Vagina (tissue), 2 donors: ENCODE results near the gene ZNF888. TPM values are rescaled to one million over a fixed set of nuclear protein-coding genes. Genes with fewer than 3 reads are reported as not detected.
"Not testable (repeated sequence)": the region's sequence is repeated elsewhere in the genome, so short reads cannot be mapped to it uniquely, and the experiment has no call there.

Experiments used
- DNase-seq, 2 donors: peaks; one replicate each; pipeline ENCODE4 v3.0.0-alpha.2; 2017; ENCODE audit errors: extremely low spot score in 2 of 2
- H3K27ac ChIP-seq: fragments of 200-600 bp; sonication (generic); one replicate; pipeline ENCODE4 v1.5.1; 2019
- H3K27me3 ChIP-seq: fragments of 200-600 bp; sonication (generic); one replicate; pipeline ENCODE4 v1.5.1; 2019
- H3K36me3 ChIP-seq, 2 donors: fragments of 200-600 bp; sonication (generic); one replicate each; pipeline ENCODE4 v1.5.1; 2017 to 2019
- H3K4me1 ChIP-seq: fragments of 200-600 bp; sonication (generic); one replicate; pipeline ENCODE4 v1.5.1; 2019
- H3K4me3 ChIP-seq, 2 donors: fragments of 200-600 bp; sonication (generic); 1 replicate in 1 of 2; 2 replicates in 1 of 2; pipeline ENCODE4 v1.5.1; 2016 to 2019
- H3K9me3 ChIP-seq: fragments of 200-600 bp; sonication (generic); one replicate; pipeline ENCODE4 v1.5.1; 2019
- POLR2A ChIP-seq, 2 donors: fragments of 450-650 bp; IDR thresholded peaks; one replicate each; pipeline ENCODE4 v1.6.1; 2017; ENCODE audit warnings: antibody characterized with exemption in 2 of 2, mild to moderate bottlenecking in 2 of 2, moderate library complexity in 2 of 2
- POLR2AphosphoS5 ChIP-seq, 2 donors: sonication (generic); formaldehyde crosslinking; IDR thresholded peaks; one replicate each; pipeline ENCODE4 v1.9.0; 2017; ENCODE audit warnings: antibody characterized with exemption in 2 of 2, mild to moderate bottlenecking in 2 of 2, low read depth in 1 of 2; ENCODE audit not compliant: insufficient read depth in 1 of 2
- intact Hi-C: fragments of 100-400 bp; cut with DNase I; formaldehyde crosslinking; loops from one replicate; pipeline ENCODE4 v1.15.1; 2023
- total RNA-seq: library from RNA; depleted of rRNA; stranded (reverse); fragments of >200 nt; gene quantifications from one replicate; pipeline ENCODE4 v1.2.3, GENCODE V29; 2016
- TF ChIP-seq, protein P1 (sequence below), 3 experiments: fragments of 450-650 bp in 2 of 3; fragments of 200-600 bp in 1 of 3; sonication (generic) in 1 of 3; IDR thresholded peaks; one replicate each; pipeline ENCODE4 v1.5.1; 2017 to 2019; ENCODE audit warnings: antibody characterized with exemption in 3 of 3, mild to moderate bottlenecking in 2 of 3, moderate library complexity in 2 of 3

ZNF888 gene
- total RNA-seq, 1 donor from 2014 or later, result 3.7 TPM

DNA sequence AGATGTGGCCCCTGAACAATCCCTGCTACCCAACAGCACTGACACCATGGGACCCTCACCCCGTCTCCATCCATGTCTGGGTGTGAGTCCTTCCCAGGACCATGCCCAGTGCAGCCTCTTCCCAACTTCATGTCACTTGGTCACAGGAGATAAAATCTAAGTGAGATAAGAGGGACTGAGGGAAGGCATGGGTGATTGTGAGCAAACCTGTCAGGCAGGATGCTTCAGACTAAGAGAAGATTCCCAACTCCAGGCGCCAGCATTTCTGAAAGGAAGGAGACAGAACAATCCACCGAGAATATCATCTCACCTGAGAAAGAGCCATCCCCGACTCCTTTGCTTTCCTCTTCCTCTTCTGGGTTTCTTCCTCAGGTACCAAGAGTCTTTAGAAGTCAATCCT lies 33.3 kb downstream of the ZNF888 start:
- Histone ChIP-seq H3K27ac (no peak overlapping the region), H3K4me3 (no peak overlapping the region), H3K27me3 (no peaks in the 10 kb centered on the region), H3K9me3 (no peaks in the 10 kb centered on the region), H3K36me3 (peaks cover 0 to 50% of the 10 kb centered on the region in 2 donors), H3K4me1 (no peaks in the 10 kb centered on the region)
- no peak for DNase-seq
- intact Hi-C loops, result no loop called here
- TF ChIP-seq, protein P1, sequence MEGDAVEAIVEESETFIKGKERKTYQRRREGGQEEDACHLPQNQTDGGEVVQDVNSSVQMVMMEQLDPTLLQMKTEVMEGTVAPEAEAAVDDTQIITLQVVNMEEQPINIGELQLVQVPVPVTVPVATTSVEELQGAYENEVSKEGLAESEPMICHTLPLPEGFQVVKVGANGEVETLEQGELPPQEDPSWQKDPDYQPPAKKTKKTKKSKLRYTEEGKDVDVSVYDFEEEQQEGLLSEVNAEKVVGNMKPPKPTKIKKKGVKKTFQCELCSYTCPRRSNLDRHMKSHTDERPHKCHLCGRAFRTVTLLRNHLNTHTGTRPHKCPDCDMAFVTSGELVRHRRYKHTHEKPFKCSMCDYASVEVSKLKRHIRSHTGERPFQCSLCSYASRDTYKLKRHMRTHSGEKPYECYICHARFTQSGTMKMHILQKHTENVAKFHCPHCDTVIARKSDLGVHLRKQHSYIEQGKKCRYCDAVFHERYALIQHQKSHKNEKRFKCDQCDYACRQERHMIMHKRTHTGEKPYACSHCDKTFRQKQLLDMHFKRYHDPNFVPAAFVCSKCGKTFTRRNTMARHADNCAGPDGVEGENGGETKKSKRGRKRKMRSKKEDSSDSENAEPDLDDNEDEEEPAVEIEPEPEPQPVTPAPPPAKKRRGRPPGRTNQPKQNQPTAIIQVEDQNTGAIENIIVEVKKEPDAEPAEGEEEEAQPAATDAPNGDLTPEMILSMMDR (IDR thresholded peaks at IDR 0.05), result no peak
- TF ChIP-seq POLR2AphosphoS5 (IDR thresholded peaks at IDR 0.05; ENCODE audit: insufficient read depth in 1 of 2, low read depth in 1 of 2), result no peak
- no peak for TF ChIP-seq POLR2A (IDR thresholded peaks at IDR 0.05)

DNA sequence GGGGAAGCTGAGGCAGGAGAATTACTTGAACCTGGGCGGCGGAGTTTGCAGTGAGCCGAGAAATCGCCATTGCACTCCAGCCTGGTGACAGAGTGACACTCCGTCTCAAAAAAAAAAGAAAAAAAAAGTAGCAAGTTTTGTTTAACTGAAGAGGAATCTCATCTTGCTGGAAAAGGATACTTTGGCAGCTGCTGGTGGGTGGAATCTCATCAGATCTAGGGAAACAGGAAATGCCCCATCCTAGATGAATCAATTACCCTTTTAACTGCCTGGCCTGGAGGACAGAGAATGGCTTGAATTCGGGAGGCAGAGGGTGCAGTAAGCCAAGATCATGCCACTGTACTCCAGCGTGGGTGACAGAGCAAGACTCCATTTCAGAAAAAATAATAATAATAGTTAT lies 34.2 kb downstream of the ZNF888 start:
- Histone ChIP-seq H3K36me3 (peaks cover 0 to 58% of the 10 kb centered on the region in 2 donors), H3K4me3 (no peak overlapping the region), H3K9me3 (no peaks in the 10 kb centered on the region)

DNA sequence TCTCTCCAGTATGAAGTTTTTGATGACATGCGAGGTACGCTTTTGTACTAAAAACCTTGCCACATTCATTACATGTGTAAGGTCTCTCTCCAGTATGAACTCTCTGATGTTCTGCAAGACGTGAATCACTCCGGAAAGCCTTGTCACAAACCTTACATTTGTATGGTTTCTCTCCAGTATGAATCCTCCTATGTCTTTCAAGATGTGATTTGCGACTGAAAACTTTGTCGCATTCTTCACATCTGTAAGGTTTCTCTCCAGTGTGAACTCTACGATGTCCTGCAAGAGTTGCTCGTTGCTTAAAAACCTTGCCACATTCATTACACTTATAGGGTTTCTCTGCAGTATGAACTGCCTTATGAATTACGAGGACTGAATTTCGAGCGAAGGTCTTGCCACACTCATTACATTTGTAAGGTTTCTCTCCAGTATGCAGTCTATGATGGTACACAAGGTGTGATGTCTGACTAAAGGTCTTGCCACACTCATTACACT lies 42.3 kb downstream of the ZNF888 start:
- Histone ChIP-seq H3K36me3 (peaks cover 3 to 74% of the 10 kb centered on the region in 2 donors), H3K27ac (no peak overlapping the region), H3K4me3 (no peak overlapping the region), H3K27me3 (no peaks in the 10 kb centered on the region), H3K9me3 (no peaks in the 10 kb centered on the region), H3K4me1 (no peaks in the 10 kb centered on the region)
- intact Hi-C loops, result no loop called here
- DNase-seq, result no peak
- TF ChIP-seq POLR2AphosphoS5 (IDR thresholded peaks at IDR 0.05; ENCODE audit: insufficient read depth in 1 of 2, low read depth in 1 of 2) (no peak), POLR2A (IDR thresholded peaks at IDR 0.05) (no peak)
- TF ChIP-seq, protein P1 (IDR thresholded peaks at IDR 0.05), result no peak

More for the DNA sequence above, 34.2 kb downstream of the ZNF888 start:
- intact Hi-C loops, result no loop called here
- TF ChIP-seq POLR2AphosphoS5 (IDR thresholded peaks at IDR 0.05; ENCODE audit: insufficient read depth in 1 of 2, low read depth in 1 of 2), result no peak
- DNase-seq, result no peak
- Histone ChIP-seq H3K27ac (no peak overlapping the region), H3K4me1 (no peaks in the 10 kb centered on the region), H3K27me3 (no peaks in the 10 kb centered on the region)

DNA sequence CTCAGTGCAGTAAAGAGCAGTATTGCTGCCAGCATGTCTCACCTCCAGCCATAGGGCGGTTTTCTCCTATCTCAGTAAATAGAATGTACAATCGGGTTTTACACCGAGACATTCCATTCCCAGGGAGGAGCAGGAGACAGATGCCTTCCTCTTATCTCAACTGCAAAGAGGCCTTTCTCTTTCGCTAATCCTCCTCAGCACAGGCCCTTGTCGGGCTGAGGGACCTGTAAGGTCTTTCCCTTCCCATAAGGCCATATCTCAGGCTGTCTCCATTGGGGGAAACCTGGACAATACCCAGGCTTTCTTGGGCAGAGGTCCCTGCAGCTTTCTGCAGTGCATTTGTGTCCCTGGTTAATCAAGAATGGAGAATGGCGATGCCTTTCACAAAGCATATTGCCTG lies 50.2 kb downstream of the ZNF888 start:
- DNase-seq, intact Hi-C loops, H3K4me1 ChIP-seq, H3K36me3 ChIP-seq, H3K27ac ChIP-seq, H3K27me3 ChIP-seq, H3K4me3 ChIP-seq, H3K9me3 ChIP-seq: not testable (repeated sequence)

DNA sequence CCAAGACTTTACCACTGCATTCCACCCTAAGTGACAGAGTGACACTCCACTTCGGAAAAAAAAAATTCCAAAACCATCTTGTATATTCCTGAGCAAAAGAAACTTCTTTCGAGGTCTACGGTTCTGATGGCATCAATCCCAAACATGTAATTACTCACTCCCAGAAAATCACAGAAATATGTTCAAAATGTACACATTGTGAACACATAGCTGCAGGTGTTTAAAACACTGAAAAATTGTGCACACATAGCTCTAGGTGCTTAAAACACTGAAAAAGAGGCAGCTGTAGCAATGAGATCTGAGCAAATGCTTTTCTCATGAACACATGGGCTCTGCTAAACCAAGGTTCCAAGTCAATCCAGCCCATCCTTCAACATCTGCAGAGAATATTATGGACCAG lies 51.8 kb downstream of the ZNF888 start:
- TF ChIP-seq POLR2A (IDR thresholded peaks at IDR 0.05) (no peak), POLR2AphosphoS5 (IDR thresholded peaks at IDR 0.05; ENCODE audit: insufficient read depth in 1 of 2, low read depth in 1 of 2) (no peak)
- TF ChIP-seq, protein P1 (IDR thresholded peaks at IDR 0.05), result no peak
- no peaks in the 10 kb centered on the region for H3K36me3 ChIP-seq
- H3K27ac ChIP-seq, result no peak overlapping the region
- intact Hi-C loops, result no loop called here
- no peak for DNase-seq
- H3K4me1 ChIP-seq, result no peaks in the 10 kb centered on the region
- H3K4me3 ChIP-seq, result no peak overlapping the region
- H3K27me3 ChIP-seq, result no peaks in the 10 kb centered on the region
- no peaks in the 10 kb centered on the region for H3K9me3 ChIP-seq

DNA sequence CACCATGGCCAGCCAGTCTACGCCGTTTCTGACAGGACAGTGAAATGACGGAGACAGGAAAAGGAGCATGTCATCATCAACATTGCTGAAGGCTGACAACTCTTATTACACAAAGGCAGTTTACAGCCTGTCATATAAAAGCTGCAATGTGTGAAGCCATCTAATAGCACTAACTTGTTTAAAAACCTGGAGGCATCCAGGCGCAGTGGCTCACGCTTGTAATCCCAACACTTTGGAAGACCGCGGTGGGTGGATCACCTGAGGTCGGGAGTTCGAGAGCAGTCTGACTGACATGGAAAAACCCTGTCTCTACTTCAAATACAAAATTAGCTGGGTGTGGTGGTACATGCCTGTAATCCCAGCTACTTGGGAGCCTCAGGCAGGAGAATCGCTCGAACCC lies 55.2 kb downstream of the ZNF888 start:
- H3K27me3 ChIP-seq, H3K27ac ChIP-seq, H3K9me3 ChIP-seq, intact Hi-C loops, DNase-seq, H3K4me1 ChIP-seq, H3K36me3 ChIP-seq, H3K4me3 ChIP-seq: not testable (repeated sequence)
